ENCODE measurements around the gene NRAP.
"Not testable (repeated sequence)": the region's sequence is repeated elsewhere in the genome, so short reads cannot be mapped to it uniquely, and the experiment has no call there.

Gene NRAP

DNA sequence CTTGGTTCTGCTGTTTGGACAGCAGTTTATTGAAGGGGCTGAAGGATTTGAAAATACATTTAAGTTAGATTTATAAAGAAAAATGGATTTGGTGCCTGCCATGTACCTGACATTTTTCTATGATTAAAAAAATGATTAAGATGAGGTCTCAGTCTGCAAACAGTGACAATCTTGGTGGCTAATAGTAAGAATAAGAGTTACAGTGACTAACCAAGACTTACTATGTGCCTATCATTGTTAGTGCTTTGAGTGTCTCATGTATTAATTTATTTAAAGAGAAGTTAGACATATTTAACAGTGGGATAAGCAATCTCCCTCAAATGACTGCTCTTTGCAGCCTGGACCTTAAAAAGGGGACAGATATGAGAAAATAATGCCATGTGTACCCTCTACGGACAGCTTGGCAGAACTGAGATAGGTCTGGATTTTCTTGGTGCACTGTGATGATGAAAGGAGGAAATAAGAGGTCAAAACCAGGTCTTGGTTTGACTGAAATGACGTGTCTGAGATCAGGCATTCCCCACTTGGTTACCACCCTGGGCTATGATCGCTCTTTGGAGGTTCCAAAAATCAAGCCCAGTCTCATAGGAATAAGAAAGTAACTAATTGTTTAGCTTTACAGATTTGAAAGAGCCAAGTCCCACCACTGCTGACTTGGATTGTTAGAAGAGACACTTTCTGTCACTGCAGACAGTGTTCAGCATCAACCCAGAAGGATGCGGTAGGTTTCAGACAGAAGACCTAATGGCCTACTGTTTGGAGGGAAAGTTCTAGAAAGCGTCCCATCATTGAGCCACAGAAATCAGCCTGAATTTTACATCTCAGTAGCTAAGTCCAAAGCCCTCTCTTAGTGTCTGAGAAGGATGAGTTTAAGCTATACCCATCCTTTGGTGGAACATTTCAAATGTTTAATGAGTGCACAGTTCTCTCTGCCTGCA lies 18.0 kb upstream of the NRAP start:
- no peak for DNase-seq

- peak; percentile 15 for DNase-seq
These were observed 16.6 kb upstream of the NRAP start for GRCh38 chr10:113680190-113681111.

DNA sequence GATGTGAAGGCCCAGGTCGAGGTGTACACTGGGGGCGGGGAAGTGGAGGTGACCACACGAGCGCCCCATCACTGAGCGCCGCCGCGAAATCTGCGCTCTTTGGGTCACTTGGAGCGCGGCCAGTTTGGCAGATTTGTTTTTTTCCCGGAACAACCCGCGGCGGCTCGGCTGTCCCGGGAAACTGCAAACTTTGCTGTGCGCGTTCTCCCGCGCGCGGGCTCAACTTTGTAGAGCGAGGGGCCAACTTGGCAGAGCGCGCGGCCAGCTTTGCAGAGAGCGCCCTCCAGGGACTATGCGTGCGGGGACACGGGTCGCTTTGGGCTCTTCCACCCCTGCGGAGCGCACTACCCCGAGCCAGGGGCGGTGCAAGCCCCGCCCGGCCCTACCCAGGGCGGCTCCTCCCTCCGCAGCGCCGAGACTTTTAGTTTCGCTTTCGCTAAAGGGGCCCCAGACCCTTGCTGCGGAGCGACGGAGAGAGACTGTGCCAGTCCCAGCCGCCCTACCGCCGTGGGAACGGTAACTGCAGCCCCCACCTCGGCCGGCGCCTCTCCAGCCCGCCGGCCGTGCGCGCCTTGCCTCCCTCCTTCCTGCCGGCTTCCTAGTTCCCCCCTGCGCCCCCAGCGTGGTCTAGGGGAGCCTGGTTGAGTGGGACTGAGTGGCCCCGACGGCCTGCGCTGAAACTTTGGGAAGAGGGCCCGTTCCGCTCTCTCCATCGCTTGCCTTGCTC lies 15.8 kb upstream of the NRAP start, which contains the start of gene CASP7:
TSS of gene CASP7 (plus strand) at position 450 of the 727 bp plus-strand sequence. CDS start 17,582 bp downstream, outside the sequence.
- DNase-seq, result peak; percentile 63

DNA sequence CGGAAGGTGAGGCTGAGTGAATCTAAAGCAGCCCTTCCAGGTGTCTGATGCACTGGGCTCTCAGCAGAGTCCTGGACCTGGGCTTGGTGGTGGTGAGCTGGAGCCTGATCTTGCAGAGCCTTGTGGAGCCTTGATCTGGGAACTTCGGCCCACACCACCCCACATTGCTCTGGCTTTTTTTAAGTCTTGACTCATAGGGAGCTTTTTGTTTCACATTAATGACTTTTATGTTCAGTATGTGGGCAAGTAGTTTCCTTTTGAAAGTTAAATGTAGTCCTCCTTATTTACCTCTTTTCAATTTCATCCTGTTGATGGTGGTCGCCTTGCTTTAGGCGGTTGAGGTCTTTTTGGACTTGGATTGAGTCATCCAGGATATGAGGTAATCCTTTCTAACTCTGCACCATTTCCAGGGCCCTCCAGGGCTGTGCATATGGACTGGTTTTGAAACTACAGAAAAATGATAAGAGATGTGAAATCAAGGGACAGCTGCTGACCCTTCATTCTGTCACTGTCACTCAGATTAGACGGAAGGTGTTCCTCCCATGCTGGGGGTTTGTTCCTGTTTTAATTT lies 2.9 kb upstream of the NRAP start:
- DNase-seq, result no peak

- DNase-seq, result no peak
These were observed 2.0 kb upstream of the NRAP start for GRCh38 chr10:113665806-113666354.

DNA sequence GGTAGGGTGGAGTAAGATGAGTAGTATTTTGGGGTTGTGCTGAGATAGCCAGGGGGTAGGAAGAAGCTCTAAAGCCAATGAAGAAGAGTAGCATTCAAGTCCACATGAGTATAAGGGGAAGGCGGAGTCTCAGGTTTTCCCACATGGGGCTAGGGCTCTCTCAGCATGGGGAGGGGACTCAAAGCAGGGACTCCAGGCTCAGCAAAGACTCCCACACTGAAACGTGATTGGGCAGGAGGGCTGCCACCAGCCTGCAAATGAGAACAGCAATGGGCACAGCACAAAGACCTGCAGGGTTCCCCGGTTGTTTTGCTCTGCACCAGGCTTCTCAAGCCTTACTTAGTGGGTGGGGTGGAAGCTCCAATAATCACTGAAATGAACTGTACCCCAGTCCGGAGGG lies 1.5 kb upstream of the NRAP start:
- DNase-seq, result no peak

GRCh38 chr10:113663142-113663541 lies 699 bp downstream of the NRAP start:
- DNase-seq, result no peak

- no peak for DNase-seq
These were observed 2.5 kb downstream of the NRAP start for GRCh38 chr10:113661332-113661731.

GRCh38 chr10:113657544-113657943 lies 6.3 kb downstream of the NRAP start:
- DNase-seq, result no peak

- DNase-seq, result no peak
These were observed 6.9 kb downstream of the NRAP start for GRCh38 chr10:113656896-113657295.

DNA sequence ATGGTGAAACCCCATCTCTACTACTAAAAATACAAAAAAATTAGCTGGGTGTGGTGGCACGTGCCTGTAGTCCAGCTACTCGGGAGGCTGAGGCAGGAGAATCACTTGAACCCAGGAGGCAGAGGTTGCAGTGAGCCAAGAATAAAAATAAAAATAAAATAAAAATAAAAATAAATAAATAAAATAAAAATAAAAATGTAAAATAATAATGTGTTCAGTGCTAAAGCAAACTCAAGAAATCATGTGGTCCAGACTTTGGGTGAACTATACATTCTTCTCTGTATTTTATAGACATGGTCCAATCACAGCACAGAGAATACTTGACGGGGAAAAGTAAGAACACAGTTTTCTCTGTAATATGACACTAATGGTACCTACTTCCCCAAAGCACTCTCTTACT lies 11.4 kb downstream of the NRAP start:
- DNase-seq, result not testable (repeated sequence)

- DNase-seq, result no peak
These were observed 11.9 kb downstream of the NRAP start for GRCh38 chr10:113651898-113652297.

- no peak for DNase-seq
These were observed 12.8 kb downstream of the NRAP start for GRCh38 chr10:113651021-113651420.

GRCh38 chr10:113650172-113650571 lies 13.7 kb downstream of the NRAP start:
- no peak for DNase-seq

DNA sequence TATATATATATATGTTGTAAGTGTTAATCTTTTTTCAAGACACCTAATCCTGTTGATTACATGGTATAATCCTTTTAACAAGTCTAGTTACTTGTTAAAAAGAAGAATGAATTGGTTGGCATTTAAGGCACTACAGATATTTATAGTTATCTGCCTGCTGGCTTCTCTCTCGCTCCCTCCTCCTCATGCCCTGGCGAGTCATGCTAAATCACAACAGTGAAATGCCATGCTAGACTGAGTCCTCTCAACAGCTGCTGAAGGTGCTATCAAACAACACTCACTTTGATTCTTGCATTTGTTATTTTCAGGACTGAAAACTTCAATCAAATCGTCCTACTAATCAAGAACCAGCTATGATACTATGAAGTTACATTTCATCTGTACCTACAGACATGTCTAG lies 15.4 kb downstream of the NRAP start:
- DNase-seq, result no peak

DNA sequence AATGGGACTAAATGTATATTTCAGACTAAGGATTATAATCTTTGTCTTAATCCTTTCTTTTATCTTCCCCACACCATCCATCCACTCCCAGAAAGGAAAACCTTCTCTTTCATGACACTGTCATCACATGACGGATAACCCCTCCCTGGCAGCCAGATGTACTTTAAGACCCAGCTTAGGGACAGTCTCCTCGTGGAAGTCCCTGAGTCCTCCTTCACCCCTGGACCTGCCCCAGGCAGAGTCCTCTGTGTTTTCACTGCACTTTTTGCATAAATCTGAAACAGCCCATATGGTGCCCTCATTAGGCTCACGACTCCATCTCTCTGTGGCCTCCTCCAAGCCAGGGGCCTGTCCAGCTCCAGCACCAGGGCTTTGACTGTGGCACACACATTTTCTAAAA lies 16.0 kb downstream of the NRAP start:
- no peak for DNase-seq

DNA sequence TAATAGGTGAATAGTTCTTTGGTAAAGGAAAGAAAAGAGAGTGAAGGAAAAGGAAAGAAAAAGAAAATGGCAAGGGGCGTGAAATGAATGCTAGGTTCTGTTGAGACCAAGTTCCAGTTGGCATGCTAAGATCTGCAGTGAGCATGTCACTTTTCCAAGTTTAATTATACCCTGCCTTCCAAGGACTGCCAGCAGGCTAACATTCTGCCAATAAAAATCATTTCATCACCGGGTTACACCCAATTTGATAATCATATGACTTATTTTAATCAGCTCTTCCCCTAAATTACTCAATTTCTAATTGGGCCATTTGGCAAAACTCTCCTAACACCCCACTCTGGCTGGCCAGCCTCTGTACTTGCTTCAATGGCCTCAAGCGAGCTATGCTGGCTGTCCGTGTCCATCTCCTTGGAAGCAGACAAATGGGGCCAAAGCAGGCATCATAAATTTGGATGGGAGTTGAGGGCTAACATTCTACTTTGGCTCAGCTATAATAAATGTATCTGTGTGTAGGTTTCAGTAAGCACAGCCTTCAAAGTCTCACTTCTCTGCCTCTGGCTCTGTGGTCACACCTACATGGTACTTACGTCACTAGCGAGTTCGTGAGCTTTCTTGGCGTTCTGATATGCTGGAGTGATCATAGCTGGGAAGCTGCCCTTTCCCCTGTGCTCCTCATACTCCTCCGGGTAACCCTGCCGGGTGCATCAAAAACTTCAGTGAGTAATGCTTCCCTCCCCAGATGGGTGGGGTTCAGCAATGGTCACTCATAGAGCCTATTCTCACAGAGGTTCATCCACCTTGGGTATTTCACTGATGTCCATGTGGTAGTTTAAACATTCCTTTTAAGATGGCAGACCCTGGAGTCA lies 17.3 kb downstream of the NRAP start:
- no peak for DNase-seq

- no peak for DNase-seq
These were observed 19.4 kb downstream of the NRAP start for GRCh38 chr10:113644185-113645120.

DNA sequence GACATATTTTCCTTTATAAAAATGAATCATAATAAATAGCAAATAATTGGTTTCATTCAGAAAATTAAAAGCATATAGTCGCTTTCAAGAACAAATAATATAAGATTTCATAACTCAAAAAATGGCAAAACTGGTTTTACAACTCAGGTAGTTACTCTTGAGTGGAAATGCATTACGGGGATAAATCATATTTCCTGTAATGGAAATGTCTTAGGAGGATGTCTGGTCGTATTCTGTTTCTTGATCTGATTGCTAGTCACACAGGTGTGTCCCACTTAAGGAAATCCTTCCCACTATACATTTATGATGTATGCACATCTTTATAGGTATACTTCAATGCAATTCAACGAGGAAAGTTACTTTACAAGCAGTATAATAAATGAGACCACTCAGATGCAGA lies 20.7 kb downstream of the NRAP start:
- DNase-seq, result no peak

DNA sequence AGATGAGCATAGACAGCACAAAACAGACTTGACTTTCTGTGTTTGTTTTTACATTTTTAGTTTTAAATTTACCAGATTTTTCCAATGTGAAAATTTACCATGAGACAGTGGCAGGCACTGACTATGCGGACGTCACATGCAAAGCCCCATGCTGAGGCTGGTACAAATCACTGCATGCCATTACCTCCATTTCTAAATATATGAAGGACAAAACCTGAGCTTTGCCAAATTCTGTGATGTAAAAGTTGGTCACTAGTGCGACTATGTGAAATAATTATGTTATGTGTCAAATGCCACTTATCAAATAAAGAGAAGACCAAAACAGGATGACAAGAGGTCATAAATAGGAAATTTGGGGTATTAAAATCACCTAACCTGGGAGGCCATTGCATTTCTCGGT lies 22.1 kb downstream of the NRAP start:
- no peak for DNase-seq

Data from NCI-H69 (cell line).